Neural progenitor cell (in vitro differentiated cells): ENCODE data around the gene C15orf40. TPM values are rescaled to one million over a fixed set of nuclear protein-coding genes. Genes with fewer than 3 reads are reported as not detected.

Experiments used
- DNase-seq: peaks from one replicate; pipeline ENCODE4 v3.0.0-alpha.2; 2016; ENCODE audit warnings: low spot score
- H2AFZ ChIP-seq: fragments of 200-600 bp; sonication (generic); replicated peaks from 2 replicates; pipeline ENCODE4 v1.6.1; 2016; ENCODE audit warnings: antibody characterized with exemption
- H3F3A ChIP-seq: fragments of 200-600 bp; sonication (generic); 2 replicates; pipeline ENCODE4 v1.6.1; 2016; ENCODE audit warnings: antibody characterized with exemption, low read depth
- H3K27ac ChIP-seq: fragments of 200-600 bp; sonication (generic); 2 replicates; pipeline ENCODE4 v1.5.1; 2016; ENCODE audit warnings: mild to moderate bottlenecking
- H3K27me3 ChIP-seq: fragments of 200-600 bp; sonication (generic); 2 replicates; pipeline ENCODE4 v1.6.1; 2016; ENCODE audit warnings: mild to moderate bottlenecking, moderate library complexity
- H3K36me3 ChIP-seq: fragments of 200-600 bp; sonication (generic); 2 replicates; pipeline ENCODE4 v1.5.1; 2016
- H3K4me1 ChIP-seq: fragments of 200-600 bp; sonication (generic); 2 replicates; pipeline ENCODE4 v1.6.1; 2016; ENCODE audit warnings: mixed run types
- H3K4me2 ChIP-seq: fragments of 200-600 bp; sonication (generic); 2 replicates; pipeline ENCODE4 v1.6.1; 2016
- H3K4me3 ChIP-seq: fragments of 200-600 bp; sonication (generic); 2 replicates; pipeline ENCODE4 v1.5.1; 2016
- H3K79me2 ChIP-seq: fragments of 200-600 bp; sonication (generic); 2 replicates; pipeline ENCODE4 v1.6.1; 2016; ENCODE audit warnings: low read depth
- H3K9ac ChIP-seq: fragments of 200-600 bp; sonication (generic); 2 replicates; pipeline ENCODE4 v1.6.1; 2016
- H3K9me3 ChIP-seq: fragments of 200-600 bp; sonication (generic); 2 replicates; pipeline ENCODE4 v1.5.1; 2016; ENCODE audit warnings: low read depth
- H4K20me1 ChIP-seq: fragments of 200-600 bp; sonication (generic); 2 replicates; pipeline ENCODE4 v1.6.1; 2016; ENCODE audit warnings: low read depth
- H3K27ac Mint-ChIP-seq: 3 replicates; pipeline ENCODE4 v1.8.0; 2021; ENCODE audit warnings: mixed read lengths
- H3K27me3 Mint-ChIP-seq: 2 replicates; pipeline ENCODE4 v1.8.0; 2022; ENCODE audit warnings: low read depth, mild to moderate bottlenecking, inconsistent platforms, moderate library complexity, mixed read lengths; ENCODE audit not compliant: insufficient read depth
- H3K36me3 Mint-ChIP-seq: 3 replicates; pipeline ENCODE4 v1.8.0; 2021; ENCODE audit warnings: mixed read lengths
- H3K4me1 Mint-ChIP-seq: 3 replicates; pipeline ENCODE4 v1.8.0; 2021; ENCODE audit warnings: mixed read lengths
- H3K4me3 Mint-ChIP-seq: 3 replicates; pipeline ENCODE4 v1.8.0; 2021; ENCODE audit warnings: mild to moderate bottlenecking, moderate library complexity, mixed read lengths
- H3K9me3 Mint-ChIP-seq: 3 replicates; pipeline ENCODE4 v1.8.0; 2020; ENCODE audit warnings: mixed read lengths
- EZH2 ChIP-seq: fragments of 200-600 bp; sonication (generic); IDR thresholded peaks from 2 replicates; pipeline ENCODE4 v1.6.1; 2017; ENCODE audit warnings: antibody characterized with exemption, mild to moderate bottlenecking, moderate library complexity
- EZH2phosphoT487 ChIP-seq: fragments of 200-600 bp; sonication (generic); IDR thresholded peaks from 2 replicates; pipeline ENCODE4 v1.6.1; 2017; ENCODE audit warnings: antibody characterized with exemption
- total RNA-seq: library from RNA; depleted of rRNA; stranded (reverse); fragments of >200 nt; gene quantifications from 2 replicates; pipeline ENCODE4 v1.2.3, GENCODE V29; 2015; ENCODE audit warnings: low replicate concordance
- TF ChIP-seq, protein P1 (sequence below): fragments of 200-600 bp; sonication (generic); IDR thresholded peaks from 2 replicates; pipeline ENCODE4 v1.5.1; 2017; ENCODE audit warnings: antibody characterized with exemption, mild to moderate bottlenecking

Gene C15orf40
- total RNA-seq, 1 donor from 2014 or later = 8.1 TPM

DNA sequence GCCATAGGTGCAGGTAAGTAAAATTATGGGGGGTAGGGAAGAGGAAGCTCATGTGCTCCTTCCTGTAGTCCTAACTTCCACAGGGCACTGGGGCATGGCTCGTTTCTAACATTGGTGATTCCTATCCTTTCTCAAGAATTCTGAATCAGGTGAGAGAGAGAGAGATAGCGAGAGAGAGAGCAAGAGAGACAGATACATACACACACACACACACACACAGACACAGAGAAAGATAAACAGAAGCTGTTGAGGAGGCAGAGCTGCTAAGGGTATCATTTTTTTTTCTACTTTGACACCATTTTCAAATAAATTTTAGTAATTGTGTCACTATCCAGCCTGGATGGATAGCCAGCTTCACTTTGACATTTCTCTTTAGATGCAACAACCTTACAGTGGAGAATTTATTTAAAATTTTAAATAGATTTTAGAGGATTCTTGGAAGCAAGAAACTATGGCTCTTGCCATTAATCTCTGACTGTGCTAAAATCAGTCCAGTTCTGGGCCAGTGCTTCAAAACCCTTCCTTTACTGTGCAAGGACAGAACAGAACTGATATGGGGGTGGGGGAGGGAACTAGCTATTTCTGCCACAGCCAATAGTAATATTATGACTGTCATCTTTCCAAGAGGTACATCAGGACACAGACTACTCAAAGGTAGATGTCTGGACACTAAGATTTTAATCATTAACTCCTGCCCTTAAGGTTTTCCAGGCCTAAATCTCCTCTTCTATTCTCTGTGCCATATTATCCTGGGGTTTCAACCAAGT, 40.0 kb downstream of the C15orf40 start:
- Mint-ChIP-seq H3K9me3 (no peaks in the 10 kb centered on the region), H3K27me3 (no peaks in the 10 kb centered on the region), H3K4me1 (no peaks in the 10 kb centered on the region), H3K36me3 (no peaks in the 10 kb centered on the region), H3K27ac (no peak overlapping the region), H3K4me3 (no peak overlapping the region)
- TF ChIP-seq, protein P1, sequence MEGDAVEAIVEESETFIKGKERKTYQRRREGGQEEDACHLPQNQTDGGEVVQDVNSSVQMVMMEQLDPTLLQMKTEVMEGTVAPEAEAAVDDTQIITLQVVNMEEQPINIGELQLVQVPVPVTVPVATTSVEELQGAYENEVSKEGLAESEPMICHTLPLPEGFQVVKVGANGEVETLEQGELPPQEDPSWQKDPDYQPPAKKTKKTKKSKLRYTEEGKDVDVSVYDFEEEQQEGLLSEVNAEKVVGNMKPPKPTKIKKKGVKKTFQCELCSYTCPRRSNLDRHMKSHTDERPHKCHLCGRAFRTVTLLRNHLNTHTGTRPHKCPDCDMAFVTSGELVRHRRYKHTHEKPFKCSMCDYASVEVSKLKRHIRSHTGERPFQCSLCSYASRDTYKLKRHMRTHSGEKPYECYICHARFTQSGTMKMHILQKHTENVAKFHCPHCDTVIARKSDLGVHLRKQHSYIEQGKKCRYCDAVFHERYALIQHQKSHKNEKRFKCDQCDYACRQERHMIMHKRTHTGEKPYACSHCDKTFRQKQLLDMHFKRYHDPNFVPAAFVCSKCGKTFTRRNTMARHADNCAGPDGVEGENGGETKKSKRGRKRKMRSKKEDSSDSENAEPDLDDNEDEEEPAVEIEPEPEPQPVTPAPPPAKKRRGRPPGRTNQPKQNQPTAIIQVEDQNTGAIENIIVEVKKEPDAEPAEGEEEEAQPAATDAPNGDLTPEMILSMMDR = no peak
- TF ChIP-seq EZH2phosphoT487 (no peak), EZH2 (no peak)
- no peaks in the 10 kb centered on the region for H4K20me1 ChIP-seq
- no peak for DNase-seq
- no peak overlapping the region for H3K9ac ChIP-seq
- no peak overlapping the region for H3K4me2 ChIP-seq
- H3K36me3 ChIP-seq = no peaks in the 10 kb centered on the region
- no peak overlapping the region for H3K4me3 ChIP-seq
- no peaks in the 10 kb centered on the region for H3K4me1 ChIP-seq
- no peaks in the 10 kb centered on the region for H3K9me3 ChIP-seq
- H3F3A ChIP-seq = no peaks in the 10 kb centered on the region
- no peak overlapping the region for H3K27ac ChIP-seq
- H3K27me3 ChIP-seq = no peaks in the 10 kb centered on the region
- no peak overlapping the region for H2AFZ ChIP-seq
- no peaks in the 10 kb centered on the region for H3K79me2 ChIP-seq

GRCh38 chr15:82970696-82971095, 40.7 kb downstream of the C15orf40 start:
- Mint-ChIP-seq H3K36me3 (no peaks in the 10 kb centered on the region), H3K9me3 (no peaks in the 10 kb centered on the region), H3K4me3 (no peak overlapping the region), H3K27ac (no peak overlapping the region), H3K27me3 (no peaks in the 10 kb centered on the region), H3K4me1 (no peaks in the 10 kb centered on the region)
- Histone ChIP-seq H3K9me3 (no peaks in the 10 kb centered on the region), H4K20me1 (no peaks in the 10 kb centered on the region), H3K27ac (no peak overlapping the region), H3K79me2 (no peaks in the 10 kb centered on the region), H3K4me1 (no peaks in the 10 kb centered on the region), H3K4me2 (no peak overlapping the region), H3K36me3 (no peaks in the 10 kb centered on the region), H3K27me3 (no peaks in the 10 kb centered on the region), H3K9ac (no peak overlapping the region), H2AFZ (no peak overlapping the region), H3K4me3 (no peak overlapping the region), H3F3A (no peaks in the 10 kb centered on the region)
- DNase-seq = no peak
- no peak for TF ChIP-seq EZH2phosphoT487

DNA sequence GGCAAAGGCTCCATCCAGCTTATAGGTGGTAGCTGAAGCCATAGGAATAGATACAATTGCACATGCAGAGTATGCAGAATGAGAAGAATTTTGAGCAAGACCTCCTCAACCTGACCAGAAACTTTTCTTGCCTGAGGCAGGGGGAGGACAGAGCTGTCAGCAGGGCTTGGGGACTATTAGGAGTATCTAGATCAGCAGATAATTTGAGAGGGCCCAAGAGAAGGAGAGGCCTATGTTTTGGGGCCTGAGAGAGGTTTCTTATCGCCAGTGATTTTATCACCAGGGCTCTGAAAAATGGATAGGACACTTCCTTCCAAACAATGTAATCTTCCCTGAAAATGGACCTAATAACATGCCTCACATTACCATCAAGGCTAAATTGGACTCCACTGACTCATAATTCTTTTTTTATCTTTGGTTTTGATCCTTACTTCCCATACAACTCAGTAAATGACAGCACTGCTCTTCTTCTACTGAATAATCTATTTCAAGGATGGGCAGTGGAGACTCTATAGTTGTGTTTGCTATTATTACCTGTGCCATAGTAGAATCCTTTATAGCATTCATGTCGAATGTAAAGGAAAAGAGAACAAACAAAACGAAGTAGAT, 41.3 kb downstream of the C15orf40 start:
- no peak for DNase-seq
- Mint-ChIP-seq H3K36me3 (no peaks in the 10 kb centered on the region), H3K27ac (no peak overlapping the region), H3K4me1 (no peaks in the 10 kb centered on the region), H3K9me3 (no peaks in the 10 kb centered on the region), H3K4me3 (no peak overlapping the region), H3K27me3 (no peaks in the 10 kb centered on the region)
- H3K9ac ChIP-seq = no peak overlapping the region
- H3K9me3 ChIP-seq = no peaks in the 10 kb centered on the region
- no peaks in the 10 kb centered on the region for H3K27me3 ChIP-seq
- no peak overlapping the region for H3K4me2 ChIP-seq
- H3F3A ChIP-seq = no peaks in the 10 kb centered on the region
- H4K20me1 ChIP-seq = no peaks in the 10 kb centered on the region
- TF ChIP-seq, protein P1 = no peak
- TF ChIP-seq EZH2phosphoT487 (no peak), EZH2 (no peak)
- no peak overlapping the region for H2AFZ ChIP-seq
- no peaks in the 10 kb centered on the region for H3K36me3 ChIP-seq
- H3K27ac ChIP-seq = no peak overlapping the region
- no peaks in the 10 kb centered on the region for H3K79me2 ChIP-seq
- H3K4me3 ChIP-seq = no peak overlapping the region
- no peaks in the 10 kb centered on the region for H3K4me1 ChIP-seq

GRCh38 chr15:82969353-82969752, 42.1 kb downstream of the C15orf40 start:
- Histone ChIP-seq H3K4me2 (no peak overlapping the region), H3K79me2 (no peaks in the 10 kb centered on the region), H3K36me3 (no peaks in the 10 kb centered on the region), H3K4me3 (no peak overlapping the region), H3K9me3 (no peaks in the 10 kb centered on the region), H3K27ac (no peak overlapping the region), H3K27me3 (no peaks in the 10 kb centered on the region), H2AFZ (no peak overlapping the region), H4K20me1 (no peaks in the 10 kb centered on the region), H3K4me1 (no peaks in the 10 kb centered on the region), H3K9ac (no peak overlapping the region), H3F3A (no peaks in the 10 kb centered on the region)
- Mint-ChIP-seq H3K27me3 (no peaks in the 10 kb centered on the region), H3K36me3 (no peaks in the 10 kb centered on the region), H3K27ac (no peak overlapping the region), H3K9me3 (no peaks in the 10 kb centered on the region), H3K4me1 (no peaks in the 10 kb centered on the region), H3K4me3 (no peak overlapping the region)
- TF ChIP-seq EZH2 = no peak
- TF ChIP-seq, protein P1 = no peak
- no peak for DNase-seq
